NCI-H146 (cell line): Measurements from ENCODE around the gene SYT6.

Source experiments
- DNase-seq: peaks from one replicate; lab custom pipeline; 2025; lab: John Stamatoyannopoulos, UW

Gene SYT6

GRCh38 chr1:114154963-114155322, 1.3 kb upstream of the SYT6 start:
- no peak for DNase-seq

- DNase-seq, result peak; percentile 12
These were observed 685 bp upstream of the SYT6 start for GRCh38 chr1:114154146-114154962.

GRCh38 chr1:114152508-114153260, 985 bp downstream of the SYT6 start:
- peak; percentile 23 for DNase-seq

- DNase-seq, result no peak
These were observed 1.6 kb downstream of the SYT6 start for GRCh38 chr1:114152089-114152507.

GRCh38 chr1:114150016-114150415, 3.7 kb downstream of the SYT6 start:
- no peak for DNase-seq

GRCh38 chr1:114149211-114149610, 4.5 kb downstream of the SYT6 start:
- no peak for DNase-seq

- no peak for DNase-seq
These were observed 8.0 kb downstream of the SYT6 start for GRCh38 chr1:114145504-114146151.

- DNase-seq, result no peak
These were observed 9.7 kb downstream of the SYT6 start for GRCh38 chr1:114144016-114144415.

- DNase-seq, result no peak
These were observed 14.1 kb downstream of the SYT6 start for GRCh38 chr1:114139540-114139939.

- no peak for DNase-seq
These were observed 16.2 kb downstream of the SYT6 start for GRCh38 chr1:114137497-114137896.

- no peak for DNase-seq
These were observed 17.9 kb downstream of the SYT6 start for GRCh38 chr1:114135786-114136185.

- no peak for DNase-seq
These were observed 19.2 kb downstream of the SYT6 start for GRCh38 chr1:114134518-114134917.

- DNase-seq, result no peak
These were observed 20.5 kb downstream of the SYT6 start for GRCh38 chr1:114133129-114133528.

- DNase-seq, result no peak
These were observed 22.0 kb downstream of the SYT6 start for GRCh38 chr1:114131526-114132220.

GRCh38 chr1:114130846-114131525, 22.7 kb downstream of the SYT6 start:
- no peak for DNase-seq

GRCh38 chr1:114130213-114130612, 23.5 kb downstream of the SYT6 start:
- no peak for DNase-seq

GRCh38 chr1:114128293-114128692, 25.4 kb downstream of the SYT6 start:
- no peak for DNase-seq

- no peak for DNase-seq
These were observed 27.2 kb downstream of the SYT6 start for GRCh38 chr1:114126261-114127095.

- DNase-seq, result no peak
These were observed 29.0 kb downstream of the SYT6 start for GRCh38 chr1:114124644-114125043.

- DNase-seq, result no peak
These were observed 30.6 kb downstream of the SYT6 start for GRCh38 chr1:114122941-114123618.
